Mammary epithelial cell (primary cell): ENCODE results near the gene SPHK2.

Source experiments
- EZH2 ChIP-seq: IDR thresholded peaks from 2 replicates; pipeline ENCODE4 v1.6.1; 2012; ENCODE audit warnings: low read length, inconsistent platforms, borderline replicate concordance
- TF ChIP-seq, protein P1 (sequence below), 2 donors: IDR thresholded peaks in 1 of 2; conservative IDR thresholded peaks in 1 of 2; 2 replicates each; pipeline ENCODE4 v1.5.1; 2011 to 2012; ENCODE audit warnings: inconsistent platforms in 2 of 2, low read length in 2 of 2, mild to moderate bottlenecking in 2 of 2, control low read depth in 1 of 2, low read depth in 1 of 2; ENCODE audit not compliant: insufficient read depth in 1 of 2; ENCODE audit errors: extremely low read depth in 1 of 2

DNA sequence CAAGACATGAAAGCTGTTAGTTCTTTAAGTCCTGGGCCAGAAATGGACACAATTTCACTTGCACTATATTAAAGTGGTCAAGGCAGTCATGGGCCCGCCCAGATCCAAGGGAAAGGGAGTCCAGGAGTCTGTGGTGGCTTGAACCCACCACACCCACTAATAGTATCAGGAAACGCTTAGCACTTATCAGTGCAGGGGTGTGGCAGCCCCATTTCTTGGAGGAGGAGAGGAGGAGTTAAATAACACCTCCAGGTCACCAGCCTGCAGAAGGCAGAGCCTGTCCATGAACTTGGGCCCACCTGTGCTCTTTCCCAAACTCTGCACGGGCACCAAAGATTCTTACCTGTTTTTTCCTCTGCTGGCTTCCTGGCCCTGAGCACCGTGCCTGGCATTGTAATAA lies 58.9 kb downstream of the SPHK2 start:
- no peak for TF ChIP-seq EZH2
- TF ChIP-seq, protein P1, sequence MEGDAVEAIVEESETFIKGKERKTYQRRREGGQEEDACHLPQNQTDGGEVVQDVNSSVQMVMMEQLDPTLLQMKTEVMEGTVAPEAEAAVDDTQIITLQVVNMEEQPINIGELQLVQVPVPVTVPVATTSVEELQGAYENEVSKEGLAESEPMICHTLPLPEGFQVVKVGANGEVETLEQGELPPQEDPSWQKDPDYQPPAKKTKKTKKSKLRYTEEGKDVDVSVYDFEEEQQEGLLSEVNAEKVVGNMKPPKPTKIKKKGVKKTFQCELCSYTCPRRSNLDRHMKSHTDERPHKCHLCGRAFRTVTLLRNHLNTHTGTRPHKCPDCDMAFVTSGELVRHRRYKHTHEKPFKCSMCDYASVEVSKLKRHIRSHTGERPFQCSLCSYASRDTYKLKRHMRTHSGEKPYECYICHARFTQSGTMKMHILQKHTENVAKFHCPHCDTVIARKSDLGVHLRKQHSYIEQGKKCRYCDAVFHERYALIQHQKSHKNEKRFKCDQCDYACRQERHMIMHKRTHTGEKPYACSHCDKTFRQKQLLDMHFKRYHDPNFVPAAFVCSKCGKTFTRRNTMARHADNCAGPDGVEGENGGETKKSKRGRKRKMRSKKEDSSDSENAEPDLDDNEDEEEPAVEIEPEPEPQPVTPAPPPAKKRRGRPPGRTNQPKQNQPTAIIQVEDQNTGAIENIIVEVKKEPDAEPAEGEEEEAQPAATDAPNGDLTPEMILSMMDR (conservative IDR thresholded peaks at IDR 0.05 in 1 of 2, IDR thresholded peaks at IDR 0.05 in 1 of 2; ENCODE audit: extremely low read depth in 1 of 2, insufficient read depth in 1 of 2, low read depth in 1 of 2, low read length in 2 of 2): no peak
